Aorta (tissue), 5 donors: Measurements from ENCODE around the gene PPME1. TPM values are rescaled to one million over a fixed set of nuclear protein-coding genes. Genes with fewer than 3 reads are reported as not detected.

Source experiments
- ATAC-seq: fragments of 200-7000 bp; cut with Tn5 transposase; one replicate; pipeline ENCODE4 v1.9.1; 2022; ENCODE audit warnings: moderate library complexity; ENCODE audit not compliant: low FRiP score
- DNase-seq, 2 donors: peaks; one replicate each; pipeline ENCODE4 v3.0.0-alpha.2; 2020
- H3K27ac ChIP-seq, 2 donors: one replicate each; pipeline ENCODE4 v1.5.1; 2013; ENCODE audit warnings: low read length in 2 of 2, mild to moderate bottlenecking in 2 of 2, moderate library complexity in 2 of 2, control low read depth in 1 of 2, inconsistent platforms in 1 of 2, low read depth in 1 of 2
- H3K27me3 ChIP-seq, 2 donors: one replicate each; pipeline ENCODE4 v1.6.1; 2013; ENCODE audit warnings: control low read depth in 1 of 2, low read length in 1 of 2, mild to moderate bottlenecking in 1 of 2, moderate library complexity in 1 of 2; ENCODE audit not compliant: insufficient read depth in 2 of 2, control insufficient read depth in 1 of 2
- H3K36me3 ChIP-seq, 2 donors: one replicate each; pipeline ENCODE4 v1.6.1; 2013; ENCODE audit warnings: control low read depth in 1 of 2, low read length in 1 of 2, mild to moderate bottlenecking in 1 of 2; ENCODE audit not compliant: insufficient read depth in 2 of 2, control insufficient read depth in 1 of 2
- H3K4me1 ChIP-seq, 2 donors: one replicate each; pipeline ENCODE4 v1.6.1; 2013; ENCODE audit warnings: low read length in 2 of 2, control low read depth in 1 of 2, mild to moderate bottlenecking in 1 of 2, moderate library complexity in 1 of 2; ENCODE audit not compliant: insufficient read depth in 2 of 2, control insufficient read depth in 1 of 2
- H3K4me3 ChIP-seq, 2 donors: one replicate each; pipeline ENCODE4 v1.5.1; 2013; ENCODE audit warnings: low read length in 2 of 2, control low read depth in 1 of 2, mild to moderate bottlenecking in 1 of 2
- H3K9me3 ChIP-seq: one replicate; pipeline ENCODE4 v1.6.1; 2013; ENCODE audit warnings: mild to moderate bottlenecking, low read length; ENCODE audit not compliant: control insufficient read depth
- WGBS, 2 donors: extraction: QIAGEN DNeasy Blood & Tissue Kit; methylation state at CpG; one replicate each; pipeline ENCODE4 v1.1.7; 2013; 5-methylcytosine and 5-hydroxymethylcytosine counted together
- intact Hi-C, 2 donors: fragments of 100-400 bp; cut with DNase I; formaldehyde crosslinking; loops; one replicate each; pipeline versions ENCODE4 v1.14.2 to v1.15.0; 2022
- polyA plus RNA-seq, 2 donors: library from polyadenylated mRNA; stranded (reverse); fragments of 200-250 nt; gene quantifications; one replicate each; pipeline ENCODE4 v1.2.3, GENCODE V29; 2013
- total RNA-seq, 2 donors: library from RNA; stranded (reverse); fragmentation: NEBNext Ultra II Directional; extraction: Animal tissue kit (Norgen Biotek cat#: 25700); gene quantifications; one replicate each; pipeline ENCODE4 v1.2.1, GENCODE V29; 2021
- donor health status: healthy with polysubstance abuse.
- donor health status: Bipolar disorder and iron deficiency.
- donor health status: DM: no; HTN: no; CAD: no.
- donor health status: DM: no; HTN: no; CAD: no.
- donor health status: DM: yes; HTN: yes; CAD: no.

The PPME1 gene
- total and polyA plus RNA-seq, 4 donors = 17.2 to 43.2 (median 29.2) TPM

DNA sequence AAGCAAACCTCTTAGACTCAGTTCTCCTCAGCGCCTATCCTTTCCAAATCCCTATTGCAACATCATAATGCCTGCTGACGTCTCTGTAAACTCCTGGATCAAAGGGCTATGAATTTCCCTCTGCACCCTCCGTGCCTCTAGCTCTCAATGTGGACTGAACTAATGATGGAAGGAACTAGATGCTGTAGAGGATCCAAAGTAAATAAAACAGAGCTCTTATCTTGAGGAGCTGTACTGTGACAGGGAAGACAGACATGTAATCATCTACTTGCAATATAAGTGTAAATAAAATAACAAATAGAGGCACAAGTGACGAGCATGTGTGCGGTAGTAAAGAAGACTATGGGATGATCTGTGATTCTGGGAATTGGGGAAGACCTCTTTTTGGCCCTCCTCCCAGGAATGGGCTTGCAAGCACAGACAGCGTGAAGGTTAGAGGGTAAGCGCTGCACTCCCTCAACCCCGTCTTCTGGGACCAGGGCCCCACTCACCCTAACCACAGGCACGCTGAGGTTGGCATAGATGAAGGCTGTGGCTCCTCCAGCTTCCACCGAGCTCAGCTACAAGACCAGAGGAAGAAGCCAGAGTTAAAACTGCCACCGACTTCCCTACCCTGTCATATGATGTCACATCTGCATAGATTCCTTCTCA lies 98.2 kb downstream of the PPME1 start:
- Histone ChIP-seq H3K4me1 (no peaks in the 10 kb centered on the region), H3K27ac (no peak overlapping the region), H3K36me3 (no peaks in the 10 kb centered on the region), H3K4me3 (no peak overlapping the region), H3K27me3 (no peaks in the 10 kb centered on the region), H3K9me3 (no peaks in the 10 kb centered on the region)
- intact Hi-C loops = no loop called here
- 85 to 86% methylated on average over 11 of the region's 11 CpGs for WGBS, 2 donors
- no peak for DNase-seq
- ATAC-seq = no peak

DNA sequence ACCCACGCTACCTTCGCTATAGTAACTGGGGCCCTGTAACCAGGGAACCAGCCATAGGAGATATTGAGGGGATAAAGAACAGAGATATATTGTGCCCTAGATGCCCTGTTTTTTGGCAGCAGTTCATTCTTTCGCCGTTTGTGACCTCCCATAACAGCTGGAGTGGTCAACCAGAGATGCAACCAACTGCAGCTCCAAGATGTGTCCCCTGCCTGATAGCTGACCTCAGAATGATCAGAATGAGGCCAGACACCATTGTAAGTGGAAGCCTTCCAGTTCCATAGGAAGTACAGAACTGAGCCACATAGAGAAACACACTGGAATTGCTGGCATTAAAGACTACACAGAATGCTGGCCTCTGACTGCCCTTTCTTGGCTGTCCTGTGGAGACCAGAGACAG lies 101.2 kb downstream of the PPME1 start:
- no peaks in the 10 kb centered on the region for H3K27me3 ChIP-seq
- DNase-seq (no peak), ATAC-seq (no peak)
- H3K4me1 ChIP-seq = no peaks in the 10 kb centered on the region
- WGBS, 2 donors = 89 to 94% methylated on average over 4 of the region's 4 CpGs
- H3K36me3 ChIP-seq = no peaks in the 10 kb centered on the region
- intact Hi-C loops = no loop called here
- no peak overlapping the region for H3K4me3 ChIP-seq
- no peak overlapping the region for H3K27ac ChIP-seq
- H3K9me3 ChIP-seq = no peaks in the 10 kb centered on the region

DNA sequence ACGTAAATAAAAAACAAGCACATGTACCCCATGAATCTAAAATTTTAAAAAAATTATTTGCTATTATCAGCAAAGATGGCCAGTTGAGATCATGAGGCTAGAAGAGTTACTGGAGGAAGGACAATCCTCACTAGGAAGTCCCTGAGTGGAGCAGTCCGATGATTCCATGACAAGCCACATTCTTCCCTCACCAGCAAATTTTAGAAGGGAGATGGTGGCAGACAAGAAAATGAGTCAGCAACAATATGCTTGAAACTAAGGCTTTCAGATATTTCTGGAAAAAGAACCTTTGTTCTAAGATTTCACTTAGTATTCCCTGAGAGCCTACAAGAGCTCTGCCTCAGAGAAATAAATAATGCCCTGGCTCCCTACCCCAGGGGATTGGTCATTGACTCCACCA lies 105.5 kb downstream of the PPME1 start:
- H3K9me3 ChIP-seq = no peaks in the 10 kb centered on the region
- no peaks in the 10 kb centered on the region for H3K27me3 ChIP-seq
- H3K27ac ChIP-seq = no peak overlapping the region
- intact Hi-C loops = no loop called here
- H3K4me3 ChIP-seq = no peak overlapping the region
- no peaks in the 10 kb centered on the region for H3K4me1 ChIP-seq
- no peaks in the 10 kb centered on the region for H3K36me3 ChIP-seq
- DNase-seq = no peak
- ATAC-seq = no peak
- 90 to 92% methylated on average over 2 of the region's 2 CpGs for WGBS, 2 donors

DNA sequence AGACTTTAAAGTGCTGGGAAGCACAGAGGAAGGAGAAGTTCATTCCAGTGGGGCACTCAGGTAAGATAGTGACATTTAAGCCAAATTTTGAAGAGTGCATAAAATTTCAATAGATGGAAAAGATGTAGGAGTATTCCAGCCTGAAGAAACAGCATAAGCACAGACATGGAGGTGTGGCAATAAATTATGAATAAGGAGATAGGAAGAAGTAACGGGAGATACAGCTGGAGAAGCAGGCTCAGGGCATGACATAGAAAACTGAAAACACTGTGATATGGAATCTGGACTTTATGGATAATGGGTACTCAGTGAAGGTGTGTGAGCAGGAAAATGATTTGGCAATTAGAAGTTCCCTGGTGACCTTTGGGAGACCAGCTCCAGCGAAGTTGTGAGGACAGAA lies 107.0 kb downstream of the PPME1 start:
- Histone ChIP-seq H3K27me3 (no peaks in the 10 kb centered on the region), H3K36me3 (no peaks in the 10 kb centered on the region), H3K27ac (no peak overlapping the region), H3K4me1 (no peaks in the 10 kb centered on the region), H3K9me3 (no peaks in the 10 kb centered on the region), H3K4me3 (no peak overlapping the region)
- ATAC-seq (no peak), DNase-seq (no peak)
- WGBS, 2 donors = 86 to 96% methylated on average over 2 of the region's 2 CpGs
- intact Hi-C loops = no loop called here

DNA sequence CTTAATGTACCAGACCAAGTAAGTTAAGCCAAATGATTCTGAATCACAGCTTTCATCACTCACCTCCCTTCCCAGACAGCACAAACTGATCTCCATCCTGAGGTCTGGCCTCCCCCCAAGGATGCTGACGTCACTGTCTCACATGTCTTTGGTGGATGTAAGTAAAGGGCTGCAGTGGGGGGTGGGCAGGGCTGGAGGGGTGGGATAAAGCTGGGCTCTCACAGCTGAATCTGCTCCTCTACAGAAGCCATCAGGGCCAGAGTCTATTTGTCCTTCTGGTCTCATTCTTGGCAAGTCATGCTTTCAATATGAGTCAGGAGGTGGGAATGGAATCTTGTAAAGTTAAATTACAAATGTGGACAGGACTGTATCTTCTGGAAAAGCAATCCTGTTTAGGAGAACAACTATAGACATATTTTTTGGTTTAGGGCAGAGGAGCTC lies 107.7 kb downstream of the PPME1 start:
- H3K27ac ChIP-seq = no peak overlapping the region

DNA sequence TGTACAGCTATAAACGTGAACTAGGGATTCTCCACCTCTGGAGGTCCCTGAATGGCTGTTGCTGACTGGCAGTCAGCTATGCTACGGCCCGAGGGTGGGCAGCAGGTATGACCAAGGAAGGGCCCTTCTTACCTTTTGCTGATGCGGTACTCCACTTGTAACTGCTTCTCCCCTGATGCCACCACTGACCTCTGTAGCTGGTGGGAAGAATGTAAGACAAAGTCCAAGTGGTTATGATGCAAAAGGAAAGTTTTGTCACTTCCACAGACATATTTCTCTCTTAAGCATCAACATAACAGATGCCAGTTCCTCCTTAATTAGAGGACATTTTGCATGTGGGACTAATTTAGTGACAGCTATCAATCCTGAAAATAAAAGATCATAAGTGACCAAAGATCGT lies 108.2 kb downstream of the PPME1 start:
- Histone ChIP-seq H3K27ac (no peak overlapping the region), H3K27me3 (no peaks in the 10 kb centered on the region), H3K4me1 (no peaks in the 10 kb centered on the region), H3K9me3 (no peaks in the 10 kb centered on the region), H3K4me3 (no peak overlapping the region), H3K36me3 (no peaks in the 10 kb centered on the region)
- intact Hi-C loops = no loop called here
- DNase-seq (no peak), ATAC-seq (no peak)
- WGBS, 2 donors = 81 to 82% methylated on average over 5 of the region's 5 CpGs

More for the DNA sequence above, 107.7 kb downstream of the PPME1 start:
- H3K4me3 ChIP-seq = no peak overlapping the region
- DNase-seq (peak; percentile 77 to 85), ATAC-seq (no peak)
- no peaks in the 10 kb centered on the region for H3K36me3 ChIP-seq
- H3K9me3 ChIP-seq = no peaks in the 10 kb centered on the region
- intact Hi-C loops = no loop called here
- WGBS, 2 donors = 32 to 55% methylated on average over 1 of the region's 1 CpG
- no peaks in the 10 kb centered on the region for H3K27me3 ChIP-seq
- H3K4me1 ChIP-seq = no peaks in the 10 kb centered on the region

DNA sequence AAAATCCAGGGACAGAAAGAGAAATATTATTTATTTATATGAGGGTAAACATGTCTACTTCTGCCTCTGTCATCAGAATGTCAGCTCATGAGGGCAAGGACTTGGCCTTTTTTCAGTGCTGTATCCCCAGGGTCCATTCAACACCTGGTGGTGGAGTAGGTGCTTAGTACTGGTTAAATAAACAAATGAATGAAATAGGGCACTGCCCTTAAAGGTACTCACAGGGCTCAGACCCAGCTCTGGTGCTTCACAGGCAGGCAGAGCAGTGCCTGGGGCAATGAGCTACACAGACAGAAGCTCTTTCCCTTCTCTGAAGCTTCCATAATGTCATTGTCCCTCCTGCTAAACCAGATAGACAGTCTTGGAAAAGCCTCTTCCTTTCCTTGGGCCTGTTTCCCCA lies 109.4 kb downstream of the PPME1 start:
- Histone ChIP-seq H3K4me3 (no peak overlapping the region), H3K27me3 (no peaks in the 10 kb centered on the region), H3K9me3 (no peaks in the 10 kb centered on the region), H3K27ac (no peak overlapping the region), H3K36me3 (no peaks in the 10 kb centered on the region), H3K4me1 (no peaks in the 10 kb centered on the region)
- ATAC-seq = no peak
- DNase-seq = no peak
- intact Hi-C loops = no loop called here

DNA sequence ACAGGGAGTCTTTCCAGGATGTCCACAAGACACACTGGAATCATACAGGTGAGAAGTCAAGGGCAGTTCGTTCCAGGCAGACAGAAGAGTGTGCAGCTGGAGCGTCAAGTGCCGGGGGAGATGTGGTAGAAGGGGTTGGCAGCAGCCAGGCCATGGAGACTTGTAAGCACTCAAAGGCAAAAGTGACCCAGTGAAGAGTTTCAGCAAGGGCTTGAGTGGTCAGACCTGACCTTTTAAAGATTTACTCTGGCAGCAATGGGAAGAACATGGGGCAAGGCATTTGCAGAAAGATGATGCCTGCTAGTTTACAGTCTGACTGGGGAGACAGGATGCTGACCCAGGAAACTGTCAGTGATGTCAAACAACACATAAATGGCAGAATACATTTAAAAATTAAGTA lies 111.3 kb downstream of the PPME1 start:
- ATAC-seq (no peak), DNase-seq (no peak)
- Histone ChIP-seq H3K27me3 (no peaks in the 10 kb centered on the region), H3K4me3 (no peak overlapping the region), H3K4me1 (no peaks in the 10 kb centered on the region), H3K36me3 (no peaks in the 10 kb centered on the region), H3K27ac (no peak overlapping the region), H3K9me3 (no peaks in the 10 kb centered on the region)
- intact Hi-C loops = no loop called here
- 92 to 96% methylated on average over 3 of the region's 3 CpGs for WGBS, 2 donors

DNA sequence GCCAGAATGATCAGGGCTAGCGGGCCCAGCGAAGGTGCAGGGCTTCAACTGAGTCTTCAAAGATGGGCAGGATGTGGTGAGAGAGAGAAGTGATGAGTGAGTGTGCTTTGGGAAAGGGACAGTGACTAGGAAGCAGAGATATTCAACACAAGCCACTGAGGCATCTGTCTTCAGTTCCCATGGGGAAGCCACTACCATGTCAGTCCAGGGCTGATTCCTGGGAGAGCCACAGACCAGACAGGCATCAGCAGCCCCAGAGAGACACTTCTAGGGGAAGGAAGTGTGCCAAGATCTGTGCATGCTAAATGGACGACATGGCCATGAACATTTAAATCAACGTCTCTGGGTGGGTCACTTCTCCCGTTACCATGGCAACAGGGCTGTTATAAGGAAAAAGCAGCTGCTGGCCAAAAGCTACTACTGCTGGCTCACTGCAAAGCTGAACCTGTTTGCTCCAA lies 111.9 kb downstream of the PPME1 start:
- DNase-seq (no peak), ATAC-seq (no peak)
- WGBS, 2 donors = 69 to 74% methylated on average over 5 of the region's 5 CpGs
- Histone ChIP-seq H3K4me1 (no peaks in the 10 kb centered on the region), H3K27me3 (no peaks in the 10 kb centered on the region), H3K9me3 (no peaks in the 10 kb centered on the region), H3K36me3 (no peaks in the 10 kb centered on the region), H3K27ac (no peak overlapping the region), H3K4me3 (no peak overlapping the region)
- intact Hi-C loops = no loop called here
